Tibial artery (tissue), 4 donors: Measurements from ENCODE around the gene GSG1L.

Source experiments
- DNase-seq, 2 donors: peaks; one replicate each; pipeline ENCODE4 v3.0.0-alpha.2; 2019
- H3K27ac ChIP-seq, 2 donors: fragments of 200-600 bp; sonication (generic) in 1 of 2; 1 replicate in 1 of 2; 2 replicates in 1 of 2; pipeline ENCODE4 v1.5.1; 2018 to 2019; ENCODE audit warnings: mild to moderate bottlenecking in 1 of 2
- H3K27me3 ChIP-seq, 2 donors: fragments of 200-600 bp; sonication (generic) in 1 of 2; one replicate each; pipeline versions ENCODE4 v1.5.1 to v1.6.0; 2016 to 2019
- H3K36me3 ChIP-seq, 3 donors: fragments of 200-600 bp; sonication (generic) in 2 of 3; one replicate each; pipeline ENCODE4 v1.5.1; 2016 to 2019; ENCODE audit warnings: mild to moderate bottlenecking in 2 of 3
- H3K4me1 ChIP-seq, 4 donors: fragments of 200-600 bp; sonication (generic) in 2 of 4; 1 replicate in 3 of 4; 2 replicates in 1 of 4; pipeline ENCODE4 v1.5.1; 2016 to 2019
- H3K4me3 ChIP-seq, 2 donors: fragments of 200-600 bp; sonication (generic) in 1 of 2; 1 replicate in 1 of 2; 2 replicates in 1 of 2; pipeline ENCODE4 v1.5.1; 2018 to 2019; ENCODE audit warnings: mild to moderate bottlenecking in 2 of 2
- H3K9me3 ChIP-seq, 3 donors: fragments of 200-600 bp; sonication (generic) in 1 of 3; one replicate each; pipeline ENCODE4 v1.5.1; 2016 to 2019
- CTCF ChIP-seq, 2 experiments: fragments of 200-600 bp in 1 of 2; fragments of 450-650 bp in 1 of 2; IDR thresholded peaks; one replicate each; pipeline ENCODE4 v1.5.1; 2017 to 2019; ENCODE audit warnings: antibody characterized with exemption in 2 of 2, mild to moderate bottlenecking in 1 of 2, moderate library complexity in 1 of 2
- intact Hi-C: fragments of 100-400 bp; cut with DNase I; formaldehyde crosslinking; loops from one replicate; pipeline ENCODE4 v1.15.0; 2023; ENCODE audit warnings: low total_unique reads

Gene GSG1L

GRCh38 chr16:27772093-27772825 is 291.3 kb downstream of the GSG1L start:
- no peak for TF ChIP-seq CTCF (IDR thresholded peaks at IDR 0.05)
- DNase-seq, result no peak
- Histone ChIP-seq H3K4me1 (peaks cover 0 to 4% (median 0%) of the 10 kb centered on the region in 4 donors), H3K36me3 (peaks cover 9 to 92% (median 58%) of the 10 kb centered on the region in 3 donors), H3K9me3 (no peaks in the 10 kb centered on the region), H3K27me3 (no peaks in the 10 kb centered on the region), H3K4me3 (no peak overlapping the region), H3K27ac (no peak overlapping the region)
- intact Hi-C loops, result no loop called here

GRCh38 chr16:27771201-27771910 is 292.2 kb downstream of the GSG1L start:
- Histone ChIP-seq H3K4me1 (peaks cover 0 to 4% (median 0%) of the 10 kb centered on the region in 4 donors), H3K27ac (no peak overlapping the region), H3K4me3 (no peak overlapping the region), H3K9me3 (no peaks in the 10 kb centered on the region), H3K27me3 (no peaks in the 10 kb centered on the region), H3K36me3 (peaks cover 9 to 93% (median 62%) of the 10 kb centered on the region in 3 donors)
- no peak for TF ChIP-seq CTCF (IDR thresholded peaks at IDR 0.05)
- intact Hi-C loops, result no loop called here
- DNase-seq, result no peak

GRCh38 chr16:27770271-27771196 is 293.0 kb downstream of the GSG1L start:
- Histone ChIP-seq H3K27me3 (no peaks in the 10 kb centered on the region), H3K27ac (peak overlapping the region in 1 of 2 donors; percentile 12), H3K36me3 (peaks cover 9 to 89% (median 65%) of the 10 kb centered on the region in 3 donors), H3K4me3 (no peak overlapping the region), H3K9me3 (no peaks in the 10 kb centered on the region), H3K4me1 (peaks cover 0 to 4% (median 0%) of the 10 kb centered on the region in 4 donors)
- intact Hi-C loops, result no loop called here
- no peak for TF ChIP-seq CTCF (IDR thresholded peaks at IDR 0.05)
- DNase-seq, result no peak

GRCh38 chr16:27769561-27770255 is 293.8 kb downstream of the GSG1L start:
- intact Hi-C loops, result no loop called here
- no peak overlapping the region for H3K4me3 ChIP-seq
- no peaks in the 10 kb centered on the region for H3K27me3 ChIP-seq
- H3K9me3 ChIP-seq, result no peaks in the 10 kb centered on the region
- peaks cover 9 to 86% (median 60%) of the 10 kb centered on the region in 3 donors for H3K36me3 ChIP-seq
- peaks cover 0 to 4% (median 0%) of the 10 kb centered on the region in 4 donors for H3K4me1 ChIP-seq
- no peak for TF ChIP-seq CTCF (IDR thresholded peaks at IDR 0.05)
- no peak for DNase-seq
- peak overlapping the region in 1 of 2 donors; percentile 12 for H3K27ac ChIP-seq
